ENCODE data around the gene ADARB2.
A peak's percentile ranks its signal among the peaks of the same experiment; 100 is the strongest.

ADARB2 gene

DNA sequence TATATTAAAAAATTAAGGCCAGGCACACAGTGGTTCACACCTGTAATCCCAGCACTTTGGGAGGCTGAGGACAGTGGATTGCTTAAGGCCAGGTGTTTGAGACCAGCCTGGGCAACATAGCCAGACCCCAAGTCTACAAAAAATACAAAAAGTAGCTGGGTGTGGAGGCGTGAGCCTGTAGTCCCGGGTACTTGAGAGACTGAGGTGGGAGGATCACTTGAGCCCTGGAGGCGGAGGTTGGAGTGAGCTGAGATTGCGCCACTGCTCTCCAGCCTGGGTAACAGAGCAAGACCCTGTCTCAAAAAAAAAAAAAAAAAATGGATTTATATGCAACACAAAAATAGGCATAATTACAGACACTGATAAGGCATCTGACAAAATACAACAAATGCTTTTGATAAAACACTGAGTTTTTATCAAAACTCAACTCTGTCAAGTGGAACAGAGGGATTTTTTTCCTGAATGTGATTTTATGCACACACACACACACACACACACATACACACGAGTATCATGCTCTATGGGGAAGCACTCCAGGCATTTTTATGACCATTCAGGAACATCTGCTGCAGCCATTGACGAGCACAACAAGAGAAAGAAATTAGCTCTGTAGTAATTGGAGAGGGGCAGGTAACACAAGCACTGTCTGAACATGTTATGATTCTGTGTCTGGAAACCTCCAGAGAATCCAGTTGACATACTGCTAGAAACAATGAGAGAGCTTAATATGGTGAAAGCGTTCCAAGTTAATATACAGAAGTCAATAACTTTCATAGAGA, 488.0 kb downstream of the ADARB2 start:
- TF ChIP-seq SIN3A (IDR thresholded peaks at IDR 0.05; ENCODE audit: borderline replicate concordance, insufficient read depth, low read length) (no peak), TAF1 (IDR thresholded peaks at IDR 0.05; ENCODE audit: borderline replicate concordance, insufficient read depth, low read length) (no peak), FOXP2 (optimal IDR thresholded peaks at IDR 0.05; ENCODE audit: borderline replicate concordance, extremely low read depth, extremely low read length, insufficient read depth) (no peak), POLR2AphosphoS5 (IDR thresholded peaks at IDR 0.05; ENCODE audit: low read depth, low read length) (no peak)
- TF ChIP-seq, protein P1, sequence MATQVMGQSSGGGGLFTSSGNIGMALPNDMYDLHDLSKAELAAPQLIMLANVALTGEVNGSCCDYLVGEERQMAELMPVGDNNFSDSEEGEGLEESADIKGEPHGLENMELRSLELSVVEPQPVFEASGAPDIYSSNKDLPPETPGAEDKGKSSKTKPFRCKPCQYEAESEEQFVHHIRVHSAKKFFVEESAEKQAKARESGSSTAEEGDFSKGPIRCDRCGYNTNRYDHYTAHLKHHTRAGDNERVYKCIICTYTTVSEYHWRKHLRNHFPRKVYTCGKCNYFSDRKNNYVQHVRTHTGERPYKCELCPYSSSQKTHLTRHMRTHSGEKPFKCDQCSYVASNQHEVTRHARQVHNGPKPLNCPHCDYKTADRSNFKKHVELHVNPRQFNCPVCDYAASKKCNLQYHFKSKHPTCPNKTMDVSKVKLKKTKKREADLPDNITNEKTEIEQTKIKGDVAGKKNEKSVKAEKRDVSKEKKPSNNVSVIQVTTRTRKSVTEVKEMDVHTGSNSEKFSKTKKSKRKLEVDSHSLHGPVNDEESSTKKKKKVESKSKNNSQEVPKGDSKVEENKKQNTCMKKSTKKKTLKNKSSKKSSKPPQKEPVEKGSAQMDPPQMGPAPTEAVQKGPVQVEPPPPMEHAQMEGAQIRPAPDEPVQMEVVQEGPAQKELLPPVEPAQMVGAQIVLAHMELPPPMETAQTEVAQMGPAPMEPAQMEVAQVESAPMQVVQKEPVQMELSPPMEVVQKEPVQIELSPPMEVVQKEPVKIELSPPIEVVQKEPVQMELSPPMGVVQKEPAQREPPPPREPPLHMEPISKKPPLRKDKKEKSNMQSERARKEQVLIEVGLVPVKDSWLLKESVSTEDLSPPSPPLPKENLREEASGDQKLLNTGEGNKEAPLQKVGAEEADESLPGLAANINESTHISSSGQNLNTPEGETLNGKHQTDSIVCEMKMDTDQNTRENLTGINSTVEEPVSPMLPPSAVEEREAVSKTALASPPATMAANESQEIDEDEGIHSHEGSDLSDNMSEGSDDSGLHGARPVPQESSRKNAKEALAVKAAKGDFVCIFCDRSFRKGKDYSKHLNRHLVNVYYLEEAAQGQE (IDR thresholded peaks at IDR 0.05; ENCODE audit: insufficient read depth in 1 of 2, low read depth in 2 of 2, low read length in 2 of 2) = no peak

DNA sequence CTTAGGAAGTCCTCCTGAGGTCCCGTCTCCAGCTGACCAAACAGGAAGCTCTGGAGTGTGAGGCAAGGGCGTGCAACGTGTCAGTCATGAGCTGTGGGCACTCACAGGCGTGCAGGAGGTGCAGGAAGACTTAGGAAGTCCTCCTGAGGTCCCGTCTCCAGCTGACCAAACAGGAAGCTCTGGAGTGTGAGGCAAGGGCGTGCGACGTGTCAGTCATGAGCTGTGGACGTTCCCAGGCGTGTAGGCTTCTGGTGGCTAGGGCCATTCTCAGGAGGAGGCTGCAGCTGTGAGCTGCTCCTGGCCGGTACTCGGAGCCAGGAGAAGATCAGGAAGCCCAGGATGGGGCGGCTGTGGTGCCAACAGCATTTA, 489.1 kb downstream of the ADARB2 start:
- TF ChIP-seq, protein P1 (IDR thresholded peaks at IDR 0.05; ENCODE audit: insufficient read depth in 1 of 2, low read depth in 2 of 2, low read length in 2 of 2) = 0 out of 4 replicates have a peak, but pooled peaks of 1 of the 2 experiments have one; percentile 39
- TF ChIP-seq SIN3A (IDR thresholded peaks at IDR 0.05; ENCODE audit: borderline replicate concordance, insufficient read depth, low read length) (peak; percentile 36; the same call in 1 of the 2 replicates), FOXP2 (optimal IDR thresholded peaks at IDR 0.05; ENCODE audit: borderline replicate concordance, extremely low read depth, extremely low read length, insufficient read depth) (peak; percentile 13)

DNA sequence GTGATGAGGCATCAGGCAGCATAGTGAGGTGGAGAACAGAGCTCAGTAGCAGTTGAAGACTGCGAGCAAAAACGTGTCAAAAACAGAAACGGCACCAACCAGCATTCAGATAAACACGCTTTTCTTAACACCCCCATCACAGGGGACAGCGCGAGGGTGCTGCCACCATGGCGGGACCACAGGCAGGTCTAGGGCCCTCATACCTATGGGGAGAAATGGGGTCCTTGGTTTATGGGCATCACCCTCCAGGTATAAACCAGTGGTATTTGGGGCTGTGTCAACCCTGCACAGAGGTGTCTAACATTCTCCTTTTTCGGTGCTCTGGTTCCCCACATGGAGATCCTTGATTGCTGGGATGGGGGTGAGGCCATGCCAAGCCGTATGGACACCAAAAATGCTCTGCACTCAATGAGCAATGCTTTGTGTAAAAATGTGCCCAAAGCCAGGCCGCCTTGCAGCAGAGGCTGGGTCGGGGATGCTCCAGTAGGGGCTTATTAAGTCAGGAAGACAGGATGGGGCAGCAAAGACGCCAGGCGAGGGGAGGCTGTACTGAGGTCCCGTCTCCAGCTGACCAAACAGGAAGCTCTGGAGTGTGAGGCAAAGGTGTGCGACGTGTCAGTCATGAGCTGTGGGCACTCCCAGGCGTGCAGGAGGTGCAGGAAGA, 489.6 kb downstream of the ADARB2 start:
- no peak for TF ChIP-seq TAF1 (IDR thresholded peaks at IDR 0.05; ENCODE audit: borderline replicate concordance, insufficient read depth, low read length)
- TF ChIP-seq FOXP2 (optimal IDR thresholded peaks at IDR 0.05; ENCODE audit: borderline replicate concordance, extremely low read depth, extremely low read length, insufficient read depth) = no peak
- TF ChIP-seq POLR2AphosphoS5 (IDR thresholded peaks at IDR 0.05; ENCODE audit: low read depth, low read length) = no peak
- no peak for TF ChIP-seq SIN3A (IDR thresholded peaks at IDR 0.05; ENCODE audit: borderline replicate concordance, insufficient read depth, low read length)
- TF ChIP-seq, protein P1 (IDR thresholded peaks at IDR 0.05; ENCODE audit: insufficient read depth in 1 of 2, low read depth in 2 of 2, low read length in 2 of 2) = no peak

DNA sequence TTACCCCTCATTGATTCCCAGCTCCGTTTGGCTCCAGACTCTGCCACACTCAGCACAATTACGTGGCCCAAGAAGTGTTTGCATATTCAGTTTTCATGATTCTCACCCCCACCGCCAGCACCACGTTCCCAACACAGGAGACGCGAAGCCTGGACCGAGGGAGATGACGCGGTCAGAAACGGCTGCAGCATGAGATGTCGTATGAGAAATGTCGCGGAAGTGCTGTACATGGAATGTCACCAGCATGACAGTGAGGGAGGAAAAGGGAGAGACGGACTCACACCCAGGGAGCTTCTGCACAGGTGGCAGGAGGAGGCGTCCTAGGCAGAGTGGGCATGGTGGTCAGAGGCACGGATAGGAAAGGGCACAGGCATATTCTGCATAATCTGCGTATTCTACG, 492.8 kb downstream of the ADARB2 start:
- TF ChIP-seq, protein P1 (IDR thresholded peaks at IDR 0.05; ENCODE audit: insufficient read depth in 1 of 2, low read depth in 2 of 2, low read length in 2 of 2) = no peak
- no peak for TF ChIP-seq TAF1 (IDR thresholded peaks at IDR 0.05; ENCODE audit: borderline replicate concordance, insufficient read depth, low read length)
